ENCODE data around the gene TPSD1. TPM values are rescaled to one million over a fixed set of nuclear protein-coding genes. Genes with fewer than 3 reads are reported as not detected.

The TPSD1 gene
- total and polyA plus RNA-seq, 5 donors from 2014 or later: not detected

DNA sequence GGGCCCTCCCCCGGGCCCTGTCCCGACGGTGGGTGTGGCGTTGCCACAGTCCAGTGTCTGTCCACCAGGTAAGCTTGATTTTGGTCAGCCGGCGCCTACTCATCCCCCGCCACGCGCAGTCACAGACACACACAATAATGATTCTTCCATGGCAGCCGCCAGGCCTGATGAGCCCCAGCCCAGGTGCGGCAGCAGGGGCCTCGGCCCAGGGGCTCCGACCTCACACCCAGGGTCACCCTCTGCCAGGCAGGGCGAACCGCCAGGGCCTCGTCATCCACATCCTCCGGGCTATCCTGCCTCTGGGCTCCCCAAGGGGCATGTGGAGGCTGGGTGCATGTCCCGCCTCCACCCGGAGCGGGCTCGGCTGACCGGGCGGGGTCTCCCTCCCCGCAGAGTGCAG lies 38.3 kb upstream of the TPSD1 start:
- ATAC-seq (ENCODE audit: low read depth in 2 of 2) (no peak), DNase-seq (no peak)
- Mint-ChIP-seq H3K27me3 (no peaks in the 10 kb centered on the region), H3K4me3 (no peak overlapping the region), H3K4me1 (no peaks in the 10 kb centered on the region), H3K9me3 (peaks cover 0 to 1% (median 0%) of the 10 kb centered on the region in 7 donors), H3K27ac (no peak overlapping the region), H3K36me3 (no peaks in the 10 kb centered on the region)
- Histone ChIP-seq H3K4me3 (ENCODE audit: low read depth, low read length) (no peak overlapping the region), H3K9me3 (ENCODE audit: control insufficient read depth in 2 of 2, low read length in 2 of 2) (no peaks in the 10 kb centered on the region), H3K36me3 (ENCODE audit: control insufficient read depth, insufficient read depth, low read length) (no peaks in the 10 kb centered on the region), H3K27me3 (ENCODE audit: control insufficient read depth, insufficient read depth, low read length) (no peaks in the 10 kb centered on the region), H3K27ac (ENCODE audit: insufficient read depth, low read length, poor library complexity, severe bottlenecking) (no peak overlapping the region), H3K4me1 (ENCODE audit: control insufficient read depth, insufficient read depth, low read length, poor library complexity, severe bottlenecking) (no peaks in the 10 kb centered on the region)

DNA sequence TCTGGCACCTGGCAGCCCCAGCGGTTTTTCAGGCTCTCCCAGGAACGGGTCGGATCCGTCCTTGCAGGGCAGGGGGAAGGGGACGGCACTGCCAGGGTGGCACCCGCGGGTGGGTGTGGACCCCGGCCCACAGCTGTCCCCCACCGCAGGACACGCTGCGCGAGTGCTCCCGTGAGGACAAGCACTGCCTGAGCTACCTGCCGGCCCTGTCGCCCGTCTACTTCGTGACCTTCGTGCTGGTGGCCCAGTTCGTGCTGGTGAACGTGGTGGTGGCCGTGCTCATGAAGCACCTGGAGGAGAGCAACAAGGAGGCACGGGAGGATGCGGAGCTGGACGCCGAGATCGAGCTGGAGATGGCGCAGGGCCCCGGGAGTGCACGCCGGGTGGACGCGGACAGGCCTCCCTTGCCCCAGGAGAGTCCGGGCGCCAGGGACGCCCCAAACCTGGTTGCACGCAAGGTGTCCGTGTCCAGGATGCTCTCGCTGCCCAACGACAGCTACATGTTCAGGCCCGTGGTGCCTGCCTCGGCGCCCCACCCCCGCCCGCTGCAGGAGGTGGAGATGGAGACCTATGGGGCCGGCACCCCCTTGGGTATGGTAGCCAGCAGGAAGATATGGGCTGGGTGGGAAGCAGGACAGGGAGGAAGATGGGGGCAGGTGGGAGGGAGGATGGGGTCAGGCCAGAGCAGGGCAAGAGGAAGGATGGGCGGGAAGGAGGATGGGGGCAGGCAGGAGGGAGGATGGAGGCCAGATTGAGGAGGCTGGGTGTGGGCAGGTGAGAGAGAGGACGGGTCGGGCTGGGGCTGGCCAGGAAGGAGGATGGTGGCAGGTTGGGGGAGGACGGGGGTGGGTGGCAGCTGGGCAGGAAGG lies 37.6 kb upstream of the TPSD1 start:
- H3K4me1 ChIP-seq (ENCODE audit: control insufficient read depth, insufficient read depth, low read length, poor library complexity, severe bottlenecking): no peaks in the 10 kb centered on the region
- H3K36me3 ChIP-seq (ENCODE audit: control insufficient read depth, insufficient read depth, low read length): no peaks in the 10 kb centered on the region
- Mint-ChIP-seq H3K9me3 (peaks cover 0 to 1% (median 0%) of the 10 kb centered on the region in 7 donors), H3K36me3 (no peaks in the 10 kb centered on the region), H3K27me3 (no peaks in the 10 kb centered on the region), H3K4me1 (no peaks in the 10 kb centered on the region), H3K27ac (no peak overlapping the region), H3K4me3 (no peak overlapping the region)
- no peak overlapping the region for H3K4me3 ChIP-seq (ENCODE audit: low read depth, low read length)
- DNase-seq (no peak), ATAC-seq (ENCODE audit: low read depth in 2 of 2) (no peak)
- no peaks in the 10 kb centered on the region for H3K27me3 ChIP-seq (ENCODE audit: control insufficient read depth, insufficient read depth, low read length)
- H3K9me3 ChIP-seq (ENCODE audit: control insufficient read depth in 2 of 2, low read length in 2 of 2): no peaks in the 10 kb centered on the region
- H3K27ac ChIP-seq (ENCODE audit: insufficient read depth, low read length, poor library complexity, severe bottlenecking): no peak overlapping the region

- DNase-seq: no peak
- Histone ChIP-seq H3K4me1 (ENCODE audit: control insufficient read depth, insufficient read depth, low read length, poor library complexity, severe bottlenecking) (no peaks in the 10 kb centered on the region), H3K27me3 (ENCODE audit: control insufficient read depth, insufficient read depth, low read length) (no peaks in the 10 kb centered on the region), H3K4me3 (ENCODE audit: low read depth, low read length) (no peak overlapping the region), H3K9me3 (ENCODE audit: control insufficient read depth in 2 of 2, low read length in 2 of 2) (no peaks in the 10 kb centered on the region), H3K36me3 (ENCODE audit: control insufficient read depth, insufficient read depth, low read length) (no peaks in the 10 kb centered on the region), H3K27ac (ENCODE audit: insufficient read depth, low read length, poor library complexity, severe bottlenecking) (no peak overlapping the region)
- Mint-ChIP-seq H3K36me3 (no peaks in the 10 kb centered on the region), H3K27me3 (no peaks in the 10 kb centered on the region), H3K4me1 (no peaks in the 10 kb centered on the region), H3K27ac (no peak overlapping the region), H3K9me3 (peaks cover 0 to 1% (median 0%) of the 10 kb centered on the region in 7 donors), H3K4me3 (no peak overlapping the region)
- no peak for ATAC-seq (ENCODE audit: low read depth in 2 of 2)
Observed at GRCh38 chr16:1218930-1219611, 36.8 kb upstream of the TPSD1 start.

- no peaks in the 10 kb centered on the region for H3K27me3 ChIP-seq (ENCODE audit: control insufficient read depth, insufficient read depth, low read length)
- Mint-ChIP-seq H3K27me3 (no peaks in the 10 kb centered on the region), H3K9me3 (no peaks in the 10 kb centered on the region), H3K36me3 (no peaks in the 10 kb centered on the region), H3K27ac (no peak overlapping the region), H3K4me3 (no peak overlapping the region), H3K4me1 (no peaks in the 10 kb centered on the region)
- no peaks in the 10 kb centered on the region for H3K4me1 ChIP-seq (ENCODE audit: control insufficient read depth, insufficient read depth, low read length, poor library complexity, severe bottlenecking)
- ATAC-seq (ENCODE audit: low read depth in 2 of 2) (no peak), DNase-seq (no peak)
- no peaks in the 10 kb centered on the region for H3K9me3 ChIP-seq (ENCODE audit: control insufficient read depth in 2 of 2, low read length in 2 of 2)
- no peak overlapping the region for H3K27ac ChIP-seq (ENCODE audit: insufficient read depth, low read length, poor library complexity, severe bottlenecking)
- H3K4me3 ChIP-seq (ENCODE audit: low read depth, low read length): no peak overlapping the region
- H3K36me3 ChIP-seq (ENCODE audit: control insufficient read depth, insufficient read depth, low read length): no peaks in the 10 kb centered on the region
Observed at GRCh38 chr16:1220098-1220728, 35.7 kb upstream of the TPSD1 start.

- no peaks in the 10 kb centered on the region for H3K4me1 ChIP-seq (ENCODE audit: control insufficient read depth, insufficient read depth, low read length, poor library complexity, severe bottlenecking)
- no peak overlapping the region for H3K27ac Mint-ChIP-seq
- no peaks in the 10 kb centered on the region for H3K36me3 Mint-ChIP-seq
- no peaks in the 10 kb centered on the region for H3K9me3 Mint-ChIP-seq
- H3K27me3 ChIP-seq (ENCODE audit: control insufficient read depth, insufficient read depth, low read length): no peaks in the 10 kb centered on the region
- H3K27me3 Mint-ChIP-seq: no peaks in the 10 kb centered on the region
- no peak overlapping the region for H3K27ac ChIP-seq (ENCODE audit: insufficient read depth, low read length, poor library complexity, severe bottlenecking)
- H3K9me3 ChIP-seq (ENCODE audit: control insufficient read depth in 2 of 2, low read length in 2 of 2): no peaks in the 10 kb centered on the region
- no peak overlapping the region for H3K4me3 ChIP-seq (ENCODE audit: low read depth, low read length)
- DNase-seq (no peak), ATAC-seq (ENCODE audit: low read depth in 2 of 2) (no peak)
- H3K4me1 Mint-ChIP-seq: no peaks in the 10 kb centered on the region
- no peaks in the 10 kb centered on the region for H3K36me3 ChIP-seq (ENCODE audit: control insufficient read depth, insufficient read depth, low read length)
- no peak overlapping the region for H3K4me3 Mint-ChIP-seq
Observed at GRCh38 chr16:1220841-1221627, 34.8 kb upstream of the TPSD1 start.

- H3K9me3 Mint-ChIP-seq: no peaks in the 10 kb centered on the region
- no peaks in the 10 kb centered on the region for H3K36me3 Mint-ChIP-seq
- Histone ChIP-seq H3K27ac (ENCODE audit: insufficient read depth, low read length, poor library complexity, severe bottlenecking) (no peak overlapping the region), H3K36me3 (ENCODE audit: control insufficient read depth, insufficient read depth, low read length) (no peaks in the 10 kb centered on the region), H3K4me1 (ENCODE audit: control insufficient read depth, insufficient read depth, low read length, poor library complexity, severe bottlenecking) (no peaks in the 10 kb centered on the region), H3K27me3 (ENCODE audit: control insufficient read depth, insufficient read depth, low read length) (no peaks in the 10 kb centered on the region), H3K9me3 (ENCODE audit: control insufficient read depth in 2 of 2, low read length in 2 of 2) (no peaks in the 10 kb centered on the region), H3K4me3 (ENCODE audit: low read depth, low read length) (no peak overlapping the region)
- no peak overlapping the region for H3K4me3 Mint-ChIP-seq
- H3K27me3 Mint-ChIP-seq: no peaks in the 10 kb centered on the region
- no peak for ATAC-seq (ENCODE audit: low read depth in 2 of 2)
- no peak overlapping the region for H3K27ac Mint-ChIP-seq
- DNase-seq: no peak
- H3K4me1 Mint-ChIP-seq: no peaks in the 10 kb centered on the region
Observed at GRCh38 chr16:1221628-1222552, 34.0 kb upstream of the TPSD1 start.
